GM19452 (cell line): Measurements from ENCODE around the gene DOCK6.
A peak's percentile ranks its signal among the peaks of the same experiment; 100 is the strongest.
"Not testable (repeated sequence)": the region's sequence is repeated elsewhere in the genome, so short reads cannot be mapped to it uniquely, and the experiment has no call there.

Source experiments
- ATAC-seq: cut with Tn5 transposase; IDR thresholded peaks from one replicate; pipeline ENCODE4 v1.9.1; 2021; ENCODE audit not compliant: unreplicated experiment

Gene DOCK6

DNA sequence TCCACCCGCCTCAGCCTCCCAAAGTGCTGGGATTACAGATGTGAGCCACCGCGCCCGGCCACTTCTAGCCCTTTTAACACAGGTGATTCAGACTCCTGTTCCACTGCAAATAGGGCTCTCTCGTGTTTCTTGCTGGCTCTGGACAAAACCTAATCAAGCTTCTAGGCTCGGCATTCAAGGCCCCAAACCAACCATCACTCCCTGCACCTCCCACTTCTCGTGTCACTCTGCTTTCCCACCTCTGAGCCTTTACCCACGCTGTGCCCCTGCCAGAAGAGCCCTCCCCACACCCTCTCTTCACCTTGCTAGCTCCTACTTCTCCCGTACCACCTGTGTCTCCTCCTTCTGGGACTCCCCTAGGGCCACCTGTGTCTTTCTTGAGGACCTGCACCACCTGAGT, 84.7 kb downstream of the DOCK6 start:
- ATAC-seq, result no peak

DNA sequence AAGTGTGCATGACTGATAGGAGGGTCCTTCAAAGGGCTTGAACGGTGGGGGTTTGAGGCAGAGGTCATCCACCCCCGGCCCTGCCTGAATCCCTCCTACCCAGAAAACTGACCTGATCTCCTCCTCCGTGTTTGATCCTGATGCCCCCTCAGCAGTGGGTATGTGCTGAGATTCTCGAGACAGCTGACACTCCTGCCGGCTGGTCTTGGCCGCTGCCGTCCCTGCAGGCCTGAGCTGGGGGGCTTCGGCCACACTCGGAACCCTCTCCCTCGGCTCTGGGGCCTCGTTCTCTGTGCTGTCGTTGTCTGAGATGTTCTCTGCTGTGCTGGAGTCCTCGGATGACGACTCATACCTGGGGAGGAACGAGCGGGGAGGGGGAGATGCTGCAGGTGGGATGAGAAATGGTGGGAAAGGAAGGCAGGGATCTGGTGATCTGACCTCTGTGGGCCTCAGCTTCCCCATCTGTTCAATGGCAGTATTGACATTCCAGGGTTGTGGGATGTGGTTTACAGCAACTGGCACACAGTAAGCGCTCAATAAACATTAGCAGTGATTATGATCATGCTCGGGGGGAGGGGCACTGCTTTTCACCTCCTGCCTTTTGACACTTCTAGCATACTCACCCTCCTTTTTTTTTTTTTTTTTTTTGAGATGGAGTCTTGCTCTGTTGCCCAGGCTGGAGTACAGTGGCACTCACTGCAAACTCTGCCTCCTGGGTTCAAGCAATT, 85.7 kb downstream of the DOCK6 start:
- no peak for ATAC-seq

DNA sequence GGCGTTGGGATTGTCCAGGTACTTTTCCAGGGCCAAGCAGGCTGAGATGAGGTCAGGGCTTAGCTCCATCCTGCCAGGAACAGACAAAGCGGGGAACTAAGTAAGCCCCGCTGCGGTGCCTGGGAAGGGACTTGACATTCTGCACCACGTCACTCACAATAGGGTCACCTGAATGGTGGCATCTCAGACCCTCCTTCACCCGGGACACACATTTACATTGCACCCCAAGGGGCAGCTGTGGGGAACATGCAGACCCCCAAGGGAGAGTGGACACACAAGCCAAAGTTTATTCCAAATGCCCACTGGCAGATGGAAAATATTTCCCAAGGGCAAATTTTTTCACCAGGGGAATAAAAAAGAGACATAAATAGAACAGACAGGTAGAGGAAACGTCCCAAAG, 86.4 kb downstream of the DOCK6 start:
- no peak for ATAC-seq

DNA sequence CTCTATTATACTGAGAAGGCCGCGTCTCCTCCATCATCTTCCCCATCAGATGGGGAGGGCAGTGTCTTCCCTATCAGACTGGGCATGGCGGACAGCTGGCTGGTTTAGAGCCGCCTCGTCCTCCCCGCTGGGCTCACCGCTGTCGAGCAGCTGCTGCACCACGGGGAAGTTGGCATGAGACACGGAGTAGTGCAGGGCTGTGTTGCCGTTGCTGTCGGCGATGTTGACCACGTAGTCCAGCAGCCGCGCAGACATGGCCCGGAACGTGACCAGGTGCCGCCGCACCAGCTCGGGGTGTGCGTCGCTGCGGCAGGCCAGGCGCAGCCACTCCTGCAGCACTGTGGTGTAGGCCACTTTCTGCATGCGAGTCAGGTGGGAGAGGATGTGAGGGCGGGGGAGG, 88.0 kb downstream of the DOCK6 start:
- ATAC-seq, result no peak

DNA sequence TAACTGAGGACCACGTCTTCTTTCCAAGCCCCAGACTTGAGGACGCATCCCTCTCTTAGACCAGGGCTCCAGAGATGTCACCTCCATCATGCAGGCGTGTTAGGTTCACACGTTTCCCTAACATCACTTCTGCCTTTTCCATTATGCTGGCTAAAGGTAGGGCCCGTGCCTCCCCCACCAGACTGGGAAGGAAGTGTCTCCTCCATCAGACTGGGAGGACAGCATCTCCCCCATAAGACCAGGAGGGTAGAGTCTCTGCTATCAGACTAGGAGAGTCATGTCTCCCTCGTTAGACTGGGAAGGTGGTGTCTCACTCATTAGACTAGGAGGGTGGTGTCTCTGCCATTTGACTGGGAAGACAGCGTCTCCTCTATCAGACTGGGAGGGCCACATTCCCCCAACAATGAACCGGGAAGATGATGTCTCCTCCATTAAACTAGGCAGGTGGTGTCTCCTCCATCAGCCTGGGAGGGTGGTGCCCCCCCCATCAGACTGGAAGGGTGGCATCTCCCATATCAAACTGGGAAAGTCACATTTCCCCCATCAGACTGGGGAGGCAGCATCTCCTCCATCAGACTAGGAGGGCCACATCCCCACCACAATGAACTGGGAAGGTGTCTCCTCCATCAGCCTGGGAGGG, 88.7 kb downstream of the DOCK6 start:
- ATAC-seq, result no peak

DNA sequence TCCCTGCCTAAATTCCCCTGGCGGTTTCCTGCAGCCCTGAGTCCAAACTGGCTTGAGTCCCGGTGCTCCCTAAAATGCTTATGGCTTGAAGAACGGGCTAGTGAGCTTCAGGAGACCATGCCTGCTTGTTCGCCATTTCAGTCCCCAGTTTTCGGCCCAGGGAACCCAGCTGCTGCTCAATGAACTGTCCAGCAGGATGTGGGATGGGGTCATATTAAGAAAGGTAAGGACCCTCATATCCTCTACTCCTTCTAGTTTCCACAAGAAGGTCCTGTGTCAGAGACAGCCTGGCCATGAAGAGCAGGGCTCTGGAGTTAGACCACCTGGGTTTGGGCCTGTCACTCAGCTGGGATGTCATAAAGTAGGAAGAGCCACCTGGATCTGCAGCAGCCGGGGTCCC, 89.7 kb downstream of the DOCK6 start:
- no peak for ATAC-seq

DNA sequence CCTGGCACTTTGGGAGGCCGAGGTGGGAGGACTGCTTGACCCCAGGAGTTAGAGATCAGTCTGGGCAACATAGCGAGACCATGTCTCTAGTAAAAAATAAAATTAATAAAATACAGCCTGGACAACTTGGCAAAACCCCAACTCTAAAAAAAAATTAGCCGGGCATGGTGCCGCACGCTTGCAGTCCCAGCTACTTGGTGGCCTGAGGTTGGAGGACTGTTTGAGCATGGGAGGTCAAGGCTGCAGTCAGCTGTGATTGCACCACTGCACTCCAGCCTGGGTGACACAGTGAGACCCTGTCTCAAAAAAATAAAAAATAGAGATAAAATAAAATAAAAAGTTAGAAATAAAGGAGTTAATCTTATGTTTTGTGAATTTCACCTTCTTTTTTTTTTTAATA, 91.2 kb downstream of the DOCK6 start:
- ATAC-seq, result no peak

DNA sequence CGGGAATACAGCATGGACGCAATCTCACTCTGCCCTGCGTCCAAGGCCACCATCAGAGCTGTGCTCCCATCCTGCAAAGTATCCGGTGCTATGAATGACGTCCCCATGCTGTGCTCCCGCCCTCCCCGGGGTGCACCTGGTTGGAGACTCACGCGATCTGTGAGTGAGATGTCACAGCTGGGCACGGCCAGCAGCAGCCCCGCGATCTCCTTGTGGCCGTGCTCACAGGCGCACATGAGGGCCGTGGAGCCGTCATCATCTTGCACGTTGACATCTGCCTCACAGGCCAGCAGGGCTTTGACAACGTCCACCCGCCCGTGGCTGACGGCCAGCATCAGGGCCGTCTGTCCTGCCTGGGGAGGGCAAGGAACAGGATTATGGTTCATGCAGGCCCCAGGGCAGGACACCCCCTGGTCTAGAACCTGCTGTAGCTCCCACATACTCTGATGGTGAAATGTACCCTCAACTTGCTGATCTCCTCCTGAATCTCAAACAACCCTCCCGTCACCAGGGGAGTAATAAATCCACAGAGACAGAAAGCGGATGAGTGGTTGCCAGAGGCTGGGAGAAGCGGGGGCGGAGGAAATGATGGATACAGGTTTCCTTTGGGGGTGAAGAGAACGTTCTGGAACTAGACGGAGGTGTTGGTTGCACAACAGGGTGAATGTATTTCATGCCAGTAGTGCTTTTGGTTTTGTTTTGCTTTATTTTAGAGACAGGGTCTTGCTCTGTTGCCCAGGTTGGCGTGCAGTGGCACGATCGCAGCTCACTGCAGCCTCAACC, 92.2 kb downstream of the DOCK6 start:
- ATAC-seq, result no peak

DNA sequence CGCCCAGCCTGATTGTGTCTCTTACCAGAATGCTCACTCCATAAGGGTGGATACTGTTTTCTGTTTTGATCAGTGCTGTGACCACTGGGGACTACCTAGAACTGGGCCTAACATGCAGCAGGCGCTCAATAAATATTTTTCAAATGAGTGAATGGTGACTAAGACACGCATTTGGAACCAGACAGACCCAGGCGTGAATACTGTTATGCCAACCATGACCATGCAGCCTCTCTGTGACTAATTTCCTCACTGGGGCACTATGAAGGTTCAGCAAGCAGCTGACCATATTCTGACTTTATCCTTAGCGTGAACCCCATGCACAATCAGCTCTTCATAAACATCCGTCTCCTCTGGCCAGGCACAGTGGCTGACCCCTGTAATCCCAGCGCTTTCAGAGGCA, 93.8 kb downstream of the DOCK6 start:
- no peak for ATAC-seq

DNA sequence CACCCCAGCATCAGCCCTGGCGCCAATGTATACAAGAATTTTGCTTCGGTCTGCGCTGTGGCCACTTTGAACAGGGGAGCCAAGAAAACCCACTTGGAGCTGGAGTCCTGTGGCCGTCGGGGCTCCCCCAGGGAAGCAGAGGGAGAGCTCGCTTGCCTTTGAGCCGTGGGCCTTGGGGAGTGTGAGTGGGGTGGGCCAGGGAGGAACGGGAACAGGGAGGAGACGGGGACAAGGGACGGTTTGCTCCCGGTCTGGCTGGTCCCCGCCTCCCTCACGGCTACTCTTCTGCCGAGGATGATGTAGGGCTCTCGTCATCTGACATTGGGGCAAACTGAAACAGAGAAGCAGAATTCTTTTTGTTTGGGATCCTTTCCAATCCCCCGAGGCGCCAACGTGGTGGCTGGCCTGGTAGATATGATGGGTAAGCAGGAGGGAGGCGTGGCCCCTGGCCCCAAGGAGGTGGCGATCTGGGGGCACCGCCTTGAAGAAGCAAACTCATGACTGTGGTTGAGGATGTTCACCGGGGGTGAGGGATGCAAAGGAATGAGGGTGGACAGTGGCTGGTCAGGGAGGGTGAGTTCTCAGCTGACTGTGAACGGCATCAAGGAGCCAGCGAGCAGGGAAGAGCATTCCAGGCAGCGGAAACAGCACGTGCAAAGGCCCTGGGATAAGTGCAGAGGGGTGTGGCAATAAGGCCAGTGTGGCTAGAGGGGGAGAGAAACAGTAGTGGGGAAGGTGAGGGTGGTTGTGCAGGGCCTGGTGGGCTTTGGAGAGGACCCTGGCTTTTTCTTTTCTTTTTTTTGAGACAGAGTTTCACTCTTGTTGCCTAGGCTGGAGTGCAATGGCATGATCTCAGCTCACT, 95.8 kb downstream of the DOCK6 start:
- ATAC-seq, result no peak

DNA sequence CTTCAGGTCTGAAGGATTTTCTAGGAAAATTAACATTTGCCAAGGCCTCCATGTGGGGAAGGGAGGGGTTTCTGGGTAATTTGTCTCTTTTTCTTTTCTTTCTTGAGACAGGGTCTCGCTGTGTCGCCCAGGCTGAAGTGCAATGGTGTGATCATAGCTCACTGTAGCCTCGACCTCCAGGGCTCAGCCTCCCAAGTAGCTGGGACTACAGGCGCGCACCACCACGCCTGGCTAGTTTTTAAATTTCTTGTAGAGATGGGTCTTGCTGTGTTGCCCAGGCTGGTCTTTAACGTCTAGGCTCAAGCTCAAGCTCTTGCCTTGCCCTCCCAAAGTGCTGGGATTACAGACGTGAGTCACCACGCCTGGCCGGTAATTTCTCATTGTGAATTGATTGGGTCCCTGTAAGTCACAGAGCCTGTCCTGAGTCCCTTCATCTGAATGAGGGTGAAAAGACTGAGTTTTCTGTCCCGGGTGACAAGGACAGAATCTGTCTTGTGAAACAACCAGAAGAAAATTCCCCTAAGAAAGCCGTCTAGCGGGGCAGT, 96.8 kb downstream of the DOCK6 start:
- ATAC-seq, result no peak

DNA sequence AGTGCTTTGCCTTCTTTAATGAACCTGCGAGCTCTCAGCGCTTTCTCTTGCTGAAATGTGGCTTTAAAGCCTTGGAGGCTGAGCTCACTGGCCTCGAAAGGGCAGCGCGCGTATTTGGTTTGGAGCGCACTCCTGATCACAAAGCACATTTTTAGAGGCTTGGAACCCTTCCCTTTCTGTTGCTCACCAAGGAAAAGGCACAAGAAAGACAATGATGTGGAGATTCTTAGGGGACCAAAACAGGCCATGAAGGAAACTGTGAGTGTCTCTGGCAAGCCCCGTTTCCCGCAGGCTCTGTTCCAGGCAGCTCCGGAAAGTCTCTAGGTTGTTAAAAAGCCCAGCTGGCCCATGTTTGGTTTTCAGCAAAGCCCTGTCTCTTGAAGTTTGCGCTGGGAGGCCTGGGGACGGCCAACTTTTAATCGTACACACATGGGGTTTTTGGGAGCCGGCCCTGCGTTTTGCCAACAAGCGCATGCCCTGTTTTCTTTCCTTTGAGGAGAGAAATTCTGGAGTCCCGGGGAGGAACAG, 97.4 kb downstream of the DOCK6 start:
- ATAC-seq, result no peak

DNA sequence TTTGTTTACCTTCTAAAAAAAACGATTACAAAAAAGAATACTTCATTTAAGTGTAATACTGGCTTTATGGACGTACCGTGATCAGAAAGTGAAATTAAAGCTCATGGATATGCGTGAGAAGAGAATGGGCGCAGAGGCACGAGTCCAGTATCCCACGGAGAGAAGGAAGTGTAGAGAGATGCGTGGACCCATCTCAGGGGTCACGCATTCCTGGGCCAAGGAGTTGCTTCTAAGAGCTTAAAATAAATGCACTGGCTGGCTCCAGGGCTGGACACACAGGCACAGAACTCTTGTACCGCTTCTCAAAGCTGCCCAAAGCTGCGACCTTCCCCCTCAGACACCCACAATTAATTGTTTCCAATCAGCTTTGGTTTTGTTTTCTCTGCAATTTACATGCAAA, 98.0 kb downstream of the DOCK6 start:
- ATAC-seq, result no peak

DNA sequence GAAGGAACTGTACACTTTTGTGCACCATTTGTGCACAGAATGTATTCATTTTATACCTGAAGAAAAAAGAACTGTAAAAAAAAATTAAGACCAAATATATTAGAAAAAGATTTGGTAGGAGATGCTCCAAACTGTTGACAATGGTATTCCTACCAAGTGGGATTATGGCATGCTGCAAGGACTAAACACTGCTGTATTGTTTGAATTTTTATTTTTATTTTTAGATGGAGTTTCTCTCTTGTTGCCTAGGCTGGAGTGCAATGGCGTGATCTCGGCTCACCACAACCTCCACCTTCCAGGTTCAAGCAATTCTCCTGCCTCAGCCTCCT, 101.9 kb downstream of the DOCK6 start:
- ATAC-seq, result not testable (repeated sequence)

DNA sequence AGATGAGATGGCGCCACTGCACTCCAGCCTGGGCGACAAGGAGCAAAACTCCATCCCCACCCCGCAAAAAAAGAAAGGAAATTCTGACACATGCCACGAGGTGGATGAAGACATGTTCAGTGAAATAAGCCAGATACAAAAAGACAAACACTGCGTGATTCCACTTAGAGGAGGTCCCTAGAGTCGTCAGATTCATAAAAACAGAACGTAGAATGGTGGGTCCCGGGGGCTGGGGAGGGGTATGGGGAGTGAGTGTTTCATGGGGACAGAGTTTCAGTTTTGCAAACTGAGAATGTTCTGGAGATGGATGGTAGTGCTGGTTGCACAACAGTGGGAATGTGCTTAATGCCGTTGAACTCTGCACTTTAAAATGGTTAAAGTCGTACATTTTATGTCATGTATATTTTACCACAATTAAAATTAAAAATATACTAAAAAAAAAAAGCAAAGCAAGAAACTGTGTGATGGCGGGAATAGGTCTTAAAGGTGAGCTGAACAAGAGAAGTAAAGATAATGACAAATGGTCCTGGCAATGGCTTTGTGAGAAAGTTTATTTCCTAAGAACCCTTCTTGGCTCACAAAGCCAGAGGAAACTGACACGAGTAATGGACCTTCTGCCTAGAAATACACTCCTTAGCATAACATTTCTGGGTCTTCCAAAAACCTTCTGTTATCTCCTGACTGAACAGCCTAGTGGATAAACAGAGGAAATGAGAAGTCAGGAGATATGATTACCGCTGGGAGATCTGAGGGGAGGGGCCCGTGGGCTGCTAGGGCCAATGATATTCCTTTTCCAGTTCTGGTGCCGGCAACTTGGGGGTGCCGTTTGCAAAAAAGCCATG, 102.5 kb downstream of the DOCK6 start:
- ATAC-seq, result no peak

DNA sequence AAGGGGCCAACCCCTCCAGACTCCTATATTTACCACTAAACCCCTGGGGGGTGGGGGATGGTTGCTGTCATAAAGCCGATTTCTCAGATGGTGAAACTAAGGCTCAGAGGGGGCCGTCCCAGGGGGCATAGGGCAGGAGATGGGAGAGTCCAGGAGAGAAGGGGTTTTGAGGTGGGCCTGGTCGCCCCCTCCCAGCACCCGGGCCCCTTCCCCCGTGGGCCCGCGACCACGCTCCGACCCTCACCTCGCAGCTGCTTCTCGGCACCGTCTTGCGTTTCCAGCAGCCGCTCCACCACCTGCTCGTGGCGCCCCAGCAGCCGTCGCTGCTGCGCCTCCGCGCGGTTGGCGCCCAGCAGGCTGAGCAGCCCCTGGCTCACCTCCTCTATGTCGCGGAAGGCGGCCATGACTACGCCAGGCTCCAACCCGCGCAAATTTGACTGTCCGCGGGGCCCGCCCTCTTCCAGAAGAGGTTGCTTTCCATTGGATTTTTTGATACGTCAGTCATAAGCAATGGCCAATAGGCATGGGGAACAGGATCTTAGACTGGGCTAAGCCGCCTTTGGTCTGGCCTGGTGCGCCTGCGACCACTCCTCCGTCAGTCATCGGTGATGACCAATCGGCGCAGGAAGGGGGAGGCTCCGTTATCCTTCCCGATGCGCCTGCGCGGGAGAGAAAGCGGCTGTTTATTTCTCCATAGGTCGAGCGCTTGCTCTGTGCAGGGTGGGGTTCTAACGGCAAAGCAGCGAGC, 106.8 kb downstream of the DOCK6 start, which contains the start of gene SPC24:
SPC24 (minus strand) TSS at position 410 of the 748 bp plus-strand sequence; CDS start at position 404, 6 bp downstream.
- peak; percentile 95 for ATAC-seq

DNA sequence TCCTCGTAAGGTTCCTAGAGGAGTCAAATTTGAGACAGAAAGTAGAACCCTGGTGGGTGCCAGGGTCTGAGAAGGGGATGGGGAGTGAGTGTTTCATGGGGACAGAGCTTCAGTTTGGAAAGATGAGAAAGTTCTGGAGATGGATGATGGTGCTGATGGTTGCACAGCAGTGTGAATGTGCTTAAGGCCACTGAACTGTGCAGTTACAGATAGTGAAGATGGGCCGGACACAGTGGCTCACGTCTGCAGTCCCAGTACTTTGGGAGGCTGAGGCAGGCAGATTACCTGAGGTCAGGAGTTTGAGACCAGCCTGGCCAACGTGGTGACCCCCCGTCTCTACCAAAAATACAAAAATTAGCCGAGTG, 107.7 kb downstream of the DOCK6 start:
- no peak for ATAC-seq

DNA sequence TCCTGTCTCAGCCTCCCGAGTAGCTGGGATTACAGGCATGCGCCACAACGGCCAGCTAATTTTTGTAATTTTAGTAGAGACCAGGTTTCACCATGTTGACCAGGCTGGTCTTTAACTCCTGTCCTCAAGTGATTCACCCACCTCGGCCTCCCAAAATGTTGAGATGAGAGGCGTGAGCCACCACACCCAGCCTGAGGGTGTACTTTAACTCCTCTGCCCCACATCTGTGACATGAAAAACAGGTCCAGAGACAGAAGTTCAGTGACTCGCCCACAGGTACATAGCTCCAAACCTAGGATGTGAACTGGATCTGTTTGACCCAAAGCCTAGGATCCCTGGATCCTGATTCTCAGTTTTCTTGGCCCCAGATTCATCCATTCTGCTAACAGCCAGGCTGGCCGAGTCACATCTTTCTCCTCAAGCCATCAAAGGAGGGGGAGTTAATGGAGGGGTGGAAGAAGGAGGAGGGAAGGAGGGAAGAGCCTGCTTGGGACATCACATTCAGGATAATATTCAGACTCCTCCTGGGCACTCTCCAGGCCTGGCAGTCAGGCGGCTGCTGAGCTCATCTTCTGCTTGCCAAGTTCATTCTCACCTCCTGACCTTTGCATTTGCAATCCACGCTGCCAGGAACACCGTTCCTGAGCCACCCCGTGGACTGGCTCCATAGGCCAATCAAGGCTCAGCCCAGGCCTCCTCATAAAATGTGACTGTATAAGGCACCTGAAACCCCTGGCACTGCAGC, 109.8 kb downstream of the DOCK6 start:
- no peak for ATAC-seq
